Activated naive CD8-positive, alpha-beta T cell treated with anti-CD3 and anti-CD28 coated beads, Interleukin-2, amount 50 U/mL, for 16 hours (primary cell): ENCODE measurements around the gene IRX1.

Experiments used
- DNase-seq: peaks from one replicate; pipeline ENCODE4 v3.0.0-alpha.2; 2020; ENCODE audit warnings: low read depth, low spot score

IRX1 gene

DNA sequence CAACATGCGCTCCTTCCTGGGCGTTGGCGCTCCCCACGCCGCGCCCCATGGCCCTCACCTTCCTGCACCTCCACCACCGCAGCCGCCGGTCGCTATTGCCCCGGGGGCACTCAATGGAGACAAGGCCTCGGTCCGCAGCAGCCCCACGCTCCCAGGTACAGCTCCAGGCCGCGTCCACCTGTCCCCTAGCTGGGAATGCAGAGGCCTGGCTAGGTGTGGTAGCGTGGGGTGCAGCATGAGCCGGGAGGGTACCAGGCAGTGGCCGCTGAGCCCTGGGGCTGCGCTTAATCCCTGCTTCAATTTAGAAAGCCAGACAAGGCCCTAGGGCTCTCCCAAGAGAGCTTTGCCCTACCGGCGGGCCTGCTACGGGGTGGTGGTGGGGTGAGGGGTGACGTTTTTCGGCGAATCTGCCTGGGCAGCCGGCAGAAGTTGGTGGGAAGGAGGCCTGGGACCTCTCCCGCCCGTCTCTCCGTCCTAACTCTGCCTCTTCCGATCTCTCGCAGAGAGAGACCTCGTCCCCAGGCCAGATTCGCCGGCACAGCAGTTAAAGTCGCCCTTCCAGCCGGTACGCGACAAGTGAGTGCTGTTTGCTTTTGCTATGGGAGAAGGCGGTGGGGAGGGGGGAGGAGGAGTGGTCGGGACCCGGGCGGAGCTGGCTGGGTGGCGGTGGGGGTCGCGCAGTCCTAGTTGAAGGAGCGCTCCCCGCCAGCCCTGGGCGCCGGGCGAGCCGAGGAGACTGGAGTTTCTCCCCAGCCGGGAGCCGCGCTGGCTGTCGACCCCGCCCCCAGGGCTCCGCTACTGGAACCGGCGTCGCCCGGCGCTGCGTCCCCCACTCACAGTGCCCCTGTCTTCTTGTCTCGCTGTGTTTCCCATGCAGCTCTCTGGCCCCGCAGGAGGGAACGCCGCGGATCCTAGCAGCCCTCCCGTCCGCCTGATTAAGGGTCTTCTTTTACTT lies 4.8 kb downstream of the IRX1 start:
- no peak for DNase-seq

DNA sequence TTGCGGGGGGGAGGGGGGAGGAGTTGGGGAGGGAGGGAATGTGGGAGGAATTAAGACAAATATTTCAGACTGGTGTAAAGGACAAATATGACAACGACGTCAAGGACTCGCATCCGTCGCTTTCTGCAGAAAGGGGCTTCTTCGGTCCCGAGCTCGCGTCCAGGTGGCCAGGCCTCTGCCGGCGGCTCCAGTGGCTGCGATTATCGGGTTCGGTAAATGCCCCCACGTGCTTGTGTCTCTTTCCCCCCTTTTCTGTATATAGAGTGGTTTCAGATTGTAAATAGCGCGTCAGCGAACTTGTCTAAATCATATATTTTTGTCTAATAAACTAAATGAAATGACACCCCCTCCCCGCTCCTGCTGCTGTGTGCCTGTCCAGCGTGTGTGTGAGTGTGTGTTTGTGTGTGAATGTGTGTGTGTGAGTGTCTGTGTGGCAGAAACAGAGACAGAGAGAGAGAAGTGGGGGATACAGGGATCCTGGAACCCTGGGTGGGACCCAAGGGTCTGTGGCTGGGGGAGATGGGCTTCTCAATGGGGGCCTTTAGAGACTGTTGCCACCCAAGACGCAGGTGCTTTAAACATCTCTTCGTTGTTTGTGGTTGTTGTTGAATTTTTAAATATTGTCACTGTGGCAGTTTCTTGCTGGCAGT lies 5.6 kb downstream of the IRX1 start:
- no peak for DNase-seq

- DNase-seq, result no peak
These were observed 6.5 kb downstream of the IRX1 start for GRCh38 chr5:3601911-3602782.

DNA sequence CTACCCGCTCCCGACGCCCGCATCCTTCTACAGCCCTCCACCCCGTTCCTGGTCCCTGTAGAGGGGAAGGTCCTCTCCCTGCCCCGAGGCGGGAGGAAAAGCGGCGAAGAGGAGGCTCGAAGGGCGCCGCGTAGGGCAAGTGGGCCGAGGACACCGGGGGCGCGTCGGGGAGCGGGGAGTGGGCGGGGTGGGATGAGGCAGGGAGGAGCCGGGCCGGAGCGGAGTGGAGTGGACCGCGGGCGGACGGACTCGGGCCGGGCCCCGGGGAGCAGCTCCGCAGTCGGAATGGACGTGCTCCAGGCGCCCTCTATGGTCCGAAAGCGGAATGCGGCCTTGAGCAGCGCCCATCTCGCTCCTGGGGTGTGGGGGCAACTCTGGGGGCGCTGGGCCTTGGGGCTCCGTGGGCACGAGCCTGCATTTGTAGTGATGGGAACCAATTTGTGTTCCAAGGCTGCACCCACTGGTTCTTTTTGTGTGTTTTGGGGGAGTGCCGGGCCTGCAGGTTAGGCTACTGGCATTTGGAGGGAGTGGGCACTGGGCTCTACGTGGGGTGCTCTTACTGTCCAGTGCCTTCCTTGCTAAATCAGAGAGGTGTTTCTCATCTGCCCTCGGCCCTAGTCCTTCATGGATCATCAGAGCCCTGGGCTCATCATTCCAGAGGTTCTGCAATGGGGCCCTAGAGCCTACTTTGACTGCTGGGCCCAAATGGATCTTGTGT lies 7.3 kb downstream of the IRX1 start:
- no peak for DNase-seq

GRCh38 chr5:3604501-3604900 lies 8.9 kb downstream of the IRX1 start:
- DNase-seq, result no peak

DNA sequence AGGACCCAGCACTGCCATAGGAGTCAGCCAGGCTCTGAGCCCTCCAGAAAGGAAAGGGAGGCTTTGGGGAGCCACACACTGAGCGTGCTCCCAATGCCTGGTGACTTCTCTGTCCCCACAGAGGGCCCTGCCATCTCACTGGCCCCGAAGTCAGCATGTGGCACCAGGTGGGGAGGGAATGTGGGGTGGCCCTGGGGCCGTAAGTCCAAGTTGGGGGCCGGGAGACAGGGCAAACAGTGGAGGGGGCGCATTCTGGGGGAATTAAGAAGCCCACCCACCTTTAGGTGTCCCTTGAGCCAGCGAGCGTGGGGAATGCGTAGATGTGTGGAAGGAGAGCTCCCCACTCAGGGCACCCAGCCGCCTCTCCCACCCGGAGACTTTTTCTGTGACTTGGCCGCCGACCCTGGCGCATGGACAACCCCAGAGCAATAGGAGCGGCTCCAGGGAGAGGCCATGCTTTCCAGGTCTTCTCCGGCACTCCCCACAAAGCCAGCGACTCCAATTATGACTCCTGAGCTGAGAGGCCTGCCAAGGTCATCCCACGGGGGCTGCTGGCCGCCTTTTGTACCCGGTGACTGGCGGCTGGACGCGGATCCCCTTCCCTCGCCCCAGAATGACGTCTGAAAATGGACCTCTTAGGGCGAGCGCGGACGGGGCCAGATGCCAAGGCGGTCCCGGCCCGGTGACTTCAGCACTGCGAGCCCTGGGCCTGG lies 9.8 kb downstream of the IRX1 start:
- DNase-seq, result no peak

GRCh38 chr5:3606121-3606831 lies 10.6 kb downstream of the IRX1 start:
- DNase-seq, result no peak

DNA sequence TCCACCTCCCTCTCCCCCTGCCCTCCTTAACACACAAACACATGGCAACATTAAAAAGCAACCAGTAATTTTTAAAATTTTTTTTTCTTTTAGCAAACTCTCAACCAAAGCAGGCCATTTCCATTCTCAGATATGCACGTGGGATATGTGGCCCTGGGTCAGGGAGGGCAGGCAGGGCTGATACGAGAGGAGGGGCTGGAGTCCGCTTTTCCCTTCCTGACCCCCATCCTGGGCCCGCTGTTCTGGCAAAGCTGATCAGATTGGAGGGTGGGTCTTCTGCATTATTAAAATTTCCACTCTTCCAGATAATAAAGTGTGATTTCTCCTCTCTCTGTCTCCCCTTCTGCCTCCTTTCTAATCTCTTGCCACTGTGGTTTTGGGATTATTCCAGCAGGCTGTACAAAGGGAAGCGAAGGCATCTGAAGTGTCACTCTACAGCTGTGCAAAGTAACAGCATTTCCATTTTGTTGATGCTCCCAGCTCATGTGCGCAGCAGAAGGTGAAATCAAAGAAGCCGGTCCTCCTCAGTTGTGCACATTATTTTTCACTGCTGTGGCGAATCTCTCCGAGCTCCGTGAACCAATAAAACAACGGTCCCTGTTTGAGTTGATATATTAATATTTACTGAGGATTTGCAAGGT lies 12.0 kb downstream of the IRX1 start:
- no peak for DNase-seq

DNA sequence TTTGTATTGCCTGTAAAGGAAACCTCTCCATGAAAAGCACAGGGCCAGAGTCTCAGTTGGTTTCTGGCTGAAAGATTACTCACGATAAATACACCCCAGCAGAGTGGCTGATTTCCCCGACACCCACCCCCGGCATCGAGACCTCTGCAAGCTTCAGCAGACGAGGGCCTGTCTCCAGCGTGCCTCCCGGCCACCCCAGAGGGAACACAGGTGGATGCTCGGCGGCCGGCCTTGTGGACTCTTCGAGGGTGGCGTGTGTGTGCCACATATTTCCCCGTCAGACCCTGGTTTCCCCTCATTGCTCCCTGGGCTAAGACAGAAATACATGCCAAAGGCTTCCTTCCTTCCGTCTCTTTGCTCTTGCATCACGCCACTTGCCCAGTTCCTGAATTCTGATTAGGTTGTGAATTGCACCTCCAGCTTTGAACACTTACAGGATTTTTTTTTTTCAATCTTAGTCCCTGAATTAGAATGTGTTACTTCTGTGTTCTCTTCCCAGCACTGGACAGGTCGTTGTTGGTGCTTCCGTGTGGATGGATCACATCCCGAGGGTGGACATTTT lies 13.6 kb downstream of the IRX1 start:
- no peak for DNase-seq

- DNase-seq, result no peak
These were observed 17.0 kb downstream of the IRX1 start for GRCh38 chr5:3612591-3613042.

- DNase-seq, result no peak
These were observed 18.1 kb downstream of the IRX1 start for GRCh38 chr5:3613726-3614125.

- no peak for DNase-seq
These were observed 19.6 kb downstream of the IRX1 start for GRCh38 chr5:3615217-3615616.

- no peak for DNase-seq
These were observed 20.2 kb downstream of the IRX1 start for GRCh38 chr5:3615829-3616228.

GRCh38 chr5:3619579-3619978 lies 23.9 kb downstream of the IRX1 start:
- DNase-seq, result no peak

GRCh38 chr5:3622961-3623360 lies 27.3 kb downstream of the IRX1 start:
- DNase-seq, result no peak

DNA sequence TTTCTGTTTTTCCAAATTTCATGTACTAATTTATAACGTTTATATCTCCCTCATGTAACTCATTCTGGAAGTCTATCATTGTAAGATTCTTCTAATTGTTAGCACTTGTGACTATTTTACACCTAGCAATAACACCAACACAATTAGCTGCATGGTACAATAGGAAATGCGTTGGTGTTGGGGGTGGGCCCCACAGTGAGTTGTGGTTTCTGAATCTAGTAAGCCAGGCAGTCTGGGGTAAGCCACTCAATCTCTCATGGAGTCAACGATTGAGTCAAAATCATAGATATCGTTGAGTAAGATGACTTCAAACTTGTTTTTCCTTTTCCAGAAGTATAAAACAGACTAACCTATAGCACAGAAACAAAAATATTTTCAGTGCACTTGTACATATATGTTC lies 30.0 kb downstream of the IRX1 start:
- no peak for DNase-seq

DNA sequence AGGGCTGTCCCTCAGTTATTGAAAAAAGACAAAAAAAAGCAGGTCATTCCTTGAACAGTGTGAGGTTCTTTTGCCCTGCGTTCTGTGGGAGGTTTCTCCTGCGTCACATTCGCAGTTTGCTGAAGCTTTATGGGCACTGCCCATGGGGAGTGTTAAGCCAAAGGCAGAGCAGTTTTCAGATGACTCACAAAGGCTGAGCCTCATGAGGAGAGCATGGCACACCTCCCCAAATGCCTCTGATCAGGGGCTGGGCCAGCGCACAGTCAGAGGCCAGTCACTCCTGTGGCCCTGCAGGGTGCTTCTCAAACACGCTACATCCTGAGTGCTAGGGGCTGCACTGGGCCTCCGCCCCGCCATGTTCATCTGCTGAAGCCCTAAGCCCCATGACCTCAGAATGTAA lies 38.4 kb downstream of the IRX1 start:
- DNase-seq, result no peak

- DNase-seq, result no peak
These were observed 43.5 kb downstream of the IRX1 start for GRCh38 chr5:3639175-3639574.

DNA sequence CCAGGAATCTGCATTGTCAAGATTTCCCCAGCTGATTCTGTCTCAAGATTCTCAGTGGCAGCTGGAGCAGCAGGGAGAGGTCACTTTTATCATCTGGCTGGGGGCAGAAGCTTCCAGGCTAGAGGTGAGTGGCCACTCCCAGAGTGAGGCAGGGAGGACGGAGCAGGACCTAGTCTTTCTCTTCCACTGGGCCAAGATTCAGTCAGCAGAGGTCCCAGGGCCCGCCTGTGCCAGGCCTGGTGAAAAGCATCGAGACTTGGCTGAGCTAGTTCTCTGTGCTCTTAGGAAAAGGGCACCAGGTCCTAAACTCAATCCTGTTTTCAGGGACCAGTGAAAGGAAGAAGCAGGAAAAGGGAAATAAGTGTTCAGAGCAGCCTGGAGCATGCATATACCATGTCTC lies 46.6 kb downstream of the IRX1 start:
- no peak for DNase-seq
